ENCODE measurements around the gene COQ4.

COQ4 gene

DNA sequence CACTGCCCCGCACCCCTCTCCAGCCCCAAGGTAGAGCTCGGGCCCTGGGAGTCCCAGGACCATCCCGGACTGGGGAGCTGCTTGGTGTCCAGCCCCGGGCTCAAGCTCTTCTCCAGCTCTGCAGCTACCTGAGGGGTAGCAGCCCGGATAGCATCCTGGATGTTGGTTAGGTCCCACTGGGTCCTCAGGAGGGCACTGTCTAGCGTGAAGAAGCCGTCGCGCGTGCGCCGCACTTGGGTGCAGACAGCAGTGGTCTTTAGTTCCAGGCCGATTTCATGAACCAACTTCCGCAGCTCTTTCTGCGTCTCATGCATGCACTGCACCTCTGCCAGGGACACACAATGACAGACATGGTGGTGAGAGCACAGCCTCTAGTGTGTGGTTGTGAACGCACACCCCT is 13.1 kb upstream of the COQ4 start:
- Histone ChIP-seq H3K4me3 (replicated peaks; ENCODE audit: insufficient read depth, low read length) (no peak overlapping the region), H3K27me3 (ENCODE audit: insufficient read depth, poor library complexity, severe bottlenecking) (no peaks in the 10 kb centered on the region), H3K27ac (replicated peaks) (no peak overlapping the region)
- DNase-seq (ENCODE audit: low read depth in 1 of 2, low spot score in 1 of 2), result no peak
- TF ChIP-seq SPI1 (IDR thresholded peaks at IDR 0.05; ENCODE audit: borderline replicate concordance, low read depth) (no peak), POLR2AphosphoS5 (IDR thresholded peaks at IDR 0.05; ENCODE audit: low read depth) (no peak), GABPA (IDR thresholded peaks at IDR 0.05; ENCODE audit: low read depth) (no peak)
- TF ChIP-seq, protein P1, sequence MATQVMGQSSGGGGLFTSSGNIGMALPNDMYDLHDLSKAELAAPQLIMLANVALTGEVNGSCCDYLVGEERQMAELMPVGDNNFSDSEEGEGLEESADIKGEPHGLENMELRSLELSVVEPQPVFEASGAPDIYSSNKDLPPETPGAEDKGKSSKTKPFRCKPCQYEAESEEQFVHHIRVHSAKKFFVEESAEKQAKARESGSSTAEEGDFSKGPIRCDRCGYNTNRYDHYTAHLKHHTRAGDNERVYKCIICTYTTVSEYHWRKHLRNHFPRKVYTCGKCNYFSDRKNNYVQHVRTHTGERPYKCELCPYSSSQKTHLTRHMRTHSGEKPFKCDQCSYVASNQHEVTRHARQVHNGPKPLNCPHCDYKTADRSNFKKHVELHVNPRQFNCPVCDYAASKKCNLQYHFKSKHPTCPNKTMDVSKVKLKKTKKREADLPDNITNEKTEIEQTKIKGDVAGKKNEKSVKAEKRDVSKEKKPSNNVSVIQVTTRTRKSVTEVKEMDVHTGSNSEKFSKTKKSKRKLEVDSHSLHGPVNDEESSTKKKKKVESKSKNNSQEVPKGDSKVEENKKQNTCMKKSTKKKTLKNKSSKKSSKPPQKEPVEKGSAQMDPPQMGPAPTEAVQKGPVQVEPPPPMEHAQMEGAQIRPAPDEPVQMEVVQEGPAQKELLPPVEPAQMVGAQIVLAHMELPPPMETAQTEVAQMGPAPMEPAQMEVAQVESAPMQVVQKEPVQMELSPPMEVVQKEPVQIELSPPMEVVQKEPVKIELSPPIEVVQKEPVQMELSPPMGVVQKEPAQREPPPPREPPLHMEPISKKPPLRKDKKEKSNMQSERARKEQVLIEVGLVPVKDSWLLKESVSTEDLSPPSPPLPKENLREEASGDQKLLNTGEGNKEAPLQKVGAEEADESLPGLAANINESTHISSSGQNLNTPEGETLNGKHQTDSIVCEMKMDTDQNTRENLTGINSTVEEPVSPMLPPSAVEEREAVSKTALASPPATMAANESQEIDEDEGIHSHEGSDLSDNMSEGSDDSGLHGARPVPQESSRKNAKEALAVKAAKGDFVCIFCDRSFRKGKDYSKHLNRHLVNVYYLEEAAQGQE (IDR thresholded peaks at IDR 0.05; ENCODE audit: insufficient replicate concordance, low read depth), result no peak
- TF ChIP-seq, protein P2, sequence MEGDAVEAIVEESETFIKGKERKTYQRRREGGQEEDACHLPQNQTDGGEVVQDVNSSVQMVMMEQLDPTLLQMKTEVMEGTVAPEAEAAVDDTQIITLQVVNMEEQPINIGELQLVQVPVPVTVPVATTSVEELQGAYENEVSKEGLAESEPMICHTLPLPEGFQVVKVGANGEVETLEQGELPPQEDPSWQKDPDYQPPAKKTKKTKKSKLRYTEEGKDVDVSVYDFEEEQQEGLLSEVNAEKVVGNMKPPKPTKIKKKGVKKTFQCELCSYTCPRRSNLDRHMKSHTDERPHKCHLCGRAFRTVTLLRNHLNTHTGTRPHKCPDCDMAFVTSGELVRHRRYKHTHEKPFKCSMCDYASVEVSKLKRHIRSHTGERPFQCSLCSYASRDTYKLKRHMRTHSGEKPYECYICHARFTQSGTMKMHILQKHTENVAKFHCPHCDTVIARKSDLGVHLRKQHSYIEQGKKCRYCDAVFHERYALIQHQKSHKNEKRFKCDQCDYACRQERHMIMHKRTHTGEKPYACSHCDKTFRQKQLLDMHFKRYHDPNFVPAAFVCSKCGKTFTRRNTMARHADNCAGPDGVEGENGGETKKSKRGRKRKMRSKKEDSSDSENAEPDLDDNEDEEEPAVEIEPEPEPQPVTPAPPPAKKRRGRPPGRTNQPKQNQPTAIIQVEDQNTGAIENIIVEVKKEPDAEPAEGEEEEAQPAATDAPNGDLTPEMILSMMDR (IDR thresholded peaks at IDR 0.05; ENCODE audit: insufficient read depth, low read length), result no peak

DNA sequence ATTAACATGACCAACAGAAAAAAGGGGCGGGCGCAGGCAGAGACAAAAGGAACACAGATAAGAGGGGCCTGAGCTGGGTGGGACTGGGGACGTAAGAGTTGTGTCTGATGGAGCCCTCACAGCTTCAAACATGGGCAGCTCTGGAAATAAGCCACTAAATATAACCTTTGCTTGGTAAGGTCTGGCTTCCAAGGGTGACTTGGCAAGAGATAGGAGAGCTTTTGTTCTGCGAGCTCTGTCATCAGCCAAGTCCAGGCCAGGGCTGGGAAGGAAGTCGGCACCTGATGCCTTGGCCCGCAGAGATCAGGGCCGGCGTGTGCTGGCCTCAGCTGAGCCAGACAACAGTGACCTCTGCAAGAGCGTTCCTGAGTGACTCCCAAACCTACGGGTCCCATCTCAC is 12.2 kb upstream of the COQ4 start:
- DNase-seq (ENCODE audit: low read depth in 1 of 2, low spot score in 1 of 2), result no peak
- no peak overlapping the region for H3K4me3 ChIP-seq (replicated peaks; ENCODE audit: insufficient read depth, low read length)
- TF ChIP-seq, protein P1 (IDR thresholded peaks at IDR 0.05; ENCODE audit: insufficient replicate concordance, low read depth), result no peak
- TF ChIP-seq, protein P2 (IDR thresholded peaks at IDR 0.05; ENCODE audit: insufficient read depth, low read length), result no peak
- TF ChIP-seq GABPA (IDR thresholded peaks at IDR 0.05; ENCODE audit: low read depth), result no peak
- no peak for TF ChIP-seq POLR2AphosphoS5 (IDR thresholded peaks at IDR 0.05; ENCODE audit: low read depth)
- no peak for TF ChIP-seq SPI1 (IDR thresholded peaks at IDR 0.05; ENCODE audit: borderline replicate concordance, low read depth)
- H3K27ac ChIP-seq (replicated peaks), result no peak overlapping the region
- H3K27me3 ChIP-seq (ENCODE audit: insufficient read depth, poor library complexity, severe bottlenecking), result no peaks in the 10 kb centered on the region

DNA sequence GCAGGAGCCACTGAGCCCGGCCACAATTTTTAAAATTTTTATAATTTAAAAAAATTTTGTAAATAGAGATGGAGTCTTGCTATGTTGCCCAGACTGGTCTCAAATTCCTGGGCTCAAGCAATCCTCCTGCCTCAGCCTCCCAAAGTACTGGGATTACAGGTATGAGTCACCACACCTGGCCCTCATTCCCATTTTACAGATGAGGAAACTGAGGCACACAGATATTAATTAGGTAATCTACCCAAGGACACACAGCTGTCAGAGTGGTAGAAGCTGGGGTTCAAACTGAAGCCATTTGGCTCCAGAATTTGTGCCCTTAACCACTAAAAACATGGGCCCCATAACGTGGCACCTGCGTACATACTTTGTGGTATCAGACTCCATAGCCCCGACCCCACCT is 7.9 kb upstream of the COQ4 start:
- no peak for DNase-seq (ENCODE audit: low read depth in 1 of 2, low spot score in 1 of 2)
- TF ChIP-seq, protein P1 (IDR thresholded peaks at IDR 0.05; ENCODE audit: insufficient replicate concordance, low read depth), result no peak
- TF ChIP-seq SPI1 (IDR thresholded peaks at IDR 0.05; ENCODE audit: borderline replicate concordance, low read depth), result no peak
- TF ChIP-seq, protein P2 (IDR thresholded peaks at IDR 0.05; ENCODE audit: insufficient read depth, low read length), result no peak
- TF ChIP-seq GABPA (IDR thresholded peaks at IDR 0.05; ENCODE audit: low read depth), result no peak
- TF ChIP-seq POLR2AphosphoS5 (IDR thresholded peaks at IDR 0.05; ENCODE audit: low read depth), result no peak
- Histone ChIP-seq H3K27me3 (ENCODE audit: insufficient read depth, poor library complexity, severe bottlenecking) (no peaks in the 10 kb centered on the region), H3K27ac (replicated peaks) (no peak overlapping the region), H3K4me3 (replicated peaks; ENCODE audit: insufficient read depth, low read length) (no peak overlapping the region)
